Lower leg skin (tissue), 3 donors: Measurements from ENCODE around the gene PLEKHB1.

Experiments
- POLR2A ChIP-seq, 2 donors: fragments of 450-650 bp; IDR thresholded peaks; one replicate each; pipeline ENCODE4 v1.6.1; 2016 to 2017; ENCODE audit warnings: antibody characterized with exemption in 2 of 2, mild to moderate bottlenecking in 1 of 2, moderate library complexity in 1 of 2
- TF ChIP-seq, protein P1 (sequence below), 3 donors: fragments of 450-650 bp; IDR thresholded peaks; one replicate each; pipeline ENCODE4 v1.5.1; 2016; ENCODE audit warnings: antibody characterized with exemption in 3 of 3, mild to moderate bottlenecking in 3 of 3, moderate library complexity in 2 of 3

DNA sequence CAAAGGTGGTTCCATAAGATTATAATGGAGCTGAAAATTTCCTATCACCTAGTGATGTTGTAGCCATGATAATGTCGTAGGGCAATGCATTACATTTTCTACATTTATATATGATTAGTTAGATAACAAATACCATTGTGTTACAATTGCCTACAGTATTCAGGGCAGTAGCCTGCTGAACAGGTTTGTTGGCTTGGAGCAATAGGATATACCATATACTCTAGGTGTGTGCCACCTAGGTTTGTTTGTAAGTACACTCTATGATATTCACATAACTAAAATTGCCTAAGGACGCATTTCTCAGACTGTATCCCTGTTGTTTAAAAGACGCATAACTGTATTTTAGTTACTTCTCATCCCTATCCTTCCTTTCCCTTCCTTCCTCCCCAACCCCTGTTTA, 13.6 kb downstream of the PLEKHB1 start:
- TF ChIP-seq, protein P1, sequence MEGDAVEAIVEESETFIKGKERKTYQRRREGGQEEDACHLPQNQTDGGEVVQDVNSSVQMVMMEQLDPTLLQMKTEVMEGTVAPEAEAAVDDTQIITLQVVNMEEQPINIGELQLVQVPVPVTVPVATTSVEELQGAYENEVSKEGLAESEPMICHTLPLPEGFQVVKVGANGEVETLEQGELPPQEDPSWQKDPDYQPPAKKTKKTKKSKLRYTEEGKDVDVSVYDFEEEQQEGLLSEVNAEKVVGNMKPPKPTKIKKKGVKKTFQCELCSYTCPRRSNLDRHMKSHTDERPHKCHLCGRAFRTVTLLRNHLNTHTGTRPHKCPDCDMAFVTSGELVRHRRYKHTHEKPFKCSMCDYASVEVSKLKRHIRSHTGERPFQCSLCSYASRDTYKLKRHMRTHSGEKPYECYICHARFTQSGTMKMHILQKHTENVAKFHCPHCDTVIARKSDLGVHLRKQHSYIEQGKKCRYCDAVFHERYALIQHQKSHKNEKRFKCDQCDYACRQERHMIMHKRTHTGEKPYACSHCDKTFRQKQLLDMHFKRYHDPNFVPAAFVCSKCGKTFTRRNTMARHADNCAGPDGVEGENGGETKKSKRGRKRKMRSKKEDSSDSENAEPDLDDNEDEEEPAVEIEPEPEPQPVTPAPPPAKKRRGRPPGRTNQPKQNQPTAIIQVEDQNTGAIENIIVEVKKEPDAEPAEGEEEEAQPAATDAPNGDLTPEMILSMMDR (IDR thresholded peaks at IDR 0.05): no peak
- TF ChIP-seq POLR2A (IDR thresholded peaks at IDR 0.05): no peak
